Large intestine (tissue), 3 donors: ENCODE data around the gene L2HGDH. TPM values are rescaled to one million over a fixed set of nuclear protein-coding genes. Genes with fewer than 3 reads are reported as not detected.
A peak's percentile ranks its signal among the peaks of the same experiment; 100 is the strongest.
"Not testable (repeated sequence)": the region's sequence is repeated elsewhere in the genome, so short reads cannot be mapped to it uniquely, and the experiment has no call there.

Source experiments
- DNase-seq, 2 donors: peaks; one replicate each; pipeline versions ENCODE4 v3.0.0 to v3.0.0-alpha.2; 2013
- H3K27ac ChIP-seq: one replicate; pipeline ENCODE4 v1.5.1; 2013; ENCODE audit warnings: low read length
- H3K27me3 ChIP-seq: 2 replicates; pipeline ENCODE4 v1.6.1; 2013; ENCODE audit warnings: low read length; ENCODE audit not compliant: control insufficient read depth, insufficient read depth
- H3K36me3 ChIP-seq: 2 replicates; pipeline ENCODE4 v1.6.1; 2013; ENCODE audit warnings: low read length; ENCODE audit not compliant: control insufficient read depth, insufficient read depth
- H3K4me1 ChIP-seq: one replicate; pipeline ENCODE4 v1.6.1; 2013; ENCODE audit warnings: low read length; ENCODE audit not compliant: control insufficient read depth, insufficient read depth
- H3K4me3 ChIP-seq: one replicate; pipeline ENCODE4 v1.5.1; 2013; ENCODE audit warnings: low read length
- H3K9me3 ChIP-seq: one replicate; pipeline ENCODE4 v1.6.1; 2013; ENCODE audit warnings: mild to moderate bottlenecking, low read depth, low read length, moderate library complexity; ENCODE audit not compliant: control insufficient read depth
- WGBS: methylation state at CpG from one replicate; pipeline ENCODE4 v1.1.5; 2013; ENCODE audit warnings: low lambda C conversion rate; ENCODE audit not compliant: insufficient coverage; 5-methylcytosine and 5-hydroxymethylcytosine counted together
- polyA plus RNA-seq: library from polyadenylated mRNA; unstranded; fragments of 120-200 nt; gene quantifications from one replicate; pipeline ENCODE4 v1.2.1, GENCODE V29; 2013

Gene L2HGDH
- polyA plus RNA-seq, 1 donor: 8.6 TPM

- no peak for DNase-seq
- Histone ChIP-seq H3K36me3 (peaks cover 15% of the 10 kb centered on the region), H3K4me1 (no peaks in the 10 kb centered on the region), H3K27me3 (no peaks in the 10 kb centered on the region), H3K9me3 (no peaks in the 10 kb centered on the region), H3K27ac (no peak overlapping the region), H3K4me3 (no peak overlapping the region)
- 100% methylated on average over 1 of the region's 2 CpGs for WGBS
Observed at GRCh38 chr14:50319721-50320120, 7.7 kb upstream of the L2HGDH start.

DNA sequence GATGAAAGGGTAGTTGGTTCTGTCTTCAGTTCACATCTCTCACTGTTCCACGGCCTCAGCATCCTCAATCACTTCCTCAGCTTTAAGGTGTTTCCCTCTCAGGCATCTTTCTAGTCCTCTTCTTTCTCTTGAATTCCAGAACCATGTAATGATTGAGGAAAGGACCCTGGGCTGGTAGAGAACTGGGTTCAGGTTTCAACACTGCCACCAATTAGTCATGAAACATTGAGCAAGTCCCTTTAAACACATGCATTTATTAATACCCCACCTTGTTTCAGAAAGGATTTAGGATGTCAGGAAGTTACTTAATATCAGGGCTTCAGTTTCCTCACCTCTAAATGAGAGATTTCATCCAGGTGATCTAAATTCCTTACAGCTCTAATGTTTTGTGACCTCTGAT, 7.3 kb upstream of the L2HGDH start:
- Histone ChIP-seq H3K27ac (no peak overlapping the region), H3K9me3 (no peaks in the 10 kb centered on the region), H3K4me1 (no peaks in the 10 kb centered on the region), H3K4me3 (no peak overlapping the region), H3K36me3 (peaks cover 14% of the 10 kb centered on the region), H3K27me3 (no peaks in the 10 kb centered on the region)
- WGBS: no CpG with 5 or more reads among the region's 1 CpG
- DNase-seq: no peak

- Histone ChIP-seq H3K4me3 (no peak overlapping the region), H3K27ac (no peak overlapping the region), H3K4me1 (peaks cover 2% of the 10 kb centered on the region), H3K9me3 (no peaks in the 10 kb centered on the region), H3K27me3 (no peaks in the 10 kb centered on the region), H3K36me3 (peaks cover 8% of the 10 kb centered on the region)
- peak in 1 of 2 donors; percentile 24 for DNase-seq
- WGBS: 67% methylated on average over 3 of the region's 4 CpGs
Observed at GRCh38 chr14:50318031-50318626, 6.1 kb upstream of the L2HGDH start.

DNA sequence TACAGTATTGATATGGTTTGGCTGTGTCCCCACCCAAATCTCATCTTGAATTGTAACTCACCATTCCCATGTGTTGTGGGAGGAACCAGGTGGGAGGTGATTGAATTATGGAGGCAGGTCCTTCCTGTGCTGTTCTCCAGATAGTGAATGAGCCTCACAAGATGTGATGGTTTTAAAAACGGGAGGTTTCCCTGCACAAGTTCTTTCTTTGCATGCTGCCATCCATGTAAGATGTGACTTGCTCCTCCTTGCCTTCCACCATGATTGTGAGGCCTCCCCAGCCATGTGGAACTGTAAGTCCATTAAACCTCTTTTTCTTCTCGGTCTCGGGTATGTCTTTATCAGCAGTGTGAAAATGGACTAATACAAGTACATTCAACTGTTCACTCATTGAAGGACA, 2.1 kb upstream of the L2HGDH start:
- not testable (repeated sequence) for H3K27me3 ChIP-seq, H3K4me3 ChIP-seq, DNase-seq, H3K36me3 ChIP-seq, H3K4me1 ChIP-seq, H3K27ac ChIP-seq, H3K9me3 ChIP-seq
- WGBS: 100% methylated on average over 2 of the region's 3 CpGs

- WGBS: no CpG with 5 or more reads among the region's 18 CpGs
- no peaks in the 10 kb centered on the region for H3K9me3 ChIP-seq
- peak overlapping the region; percentile 94 for H3K27ac ChIP-seq
- no peaks in the 10 kb centered on the region for H3K27me3 ChIP-seq
- DNase-seq: no peak
- H3K36me3 ChIP-seq: peaks cover 3% of the 10 kb centered on the region
- H3K4me1 ChIP-seq: peaks cover 3% of the 10 kb centered on the region
- H3K4me3 ChIP-seq: peak overlapping the region; percentile 92
Observed at GRCh38 chr14:50312734-50313054, 665 bp upstream of the L2HGDH start.

GRCh38 chr14:50311337-50311971, 575 bp downstream of the L2HGDH start:
- WGBS: no CpG with 5 or more reads among the region's 18 CpGs
- peak overlapping the region; percentile 92 for H3K4me3 ChIP-seq
- peak overlapping the region; percentile 94 for H3K27ac ChIP-seq
- no peaks in the 10 kb centered on the region for H3K9me3 ChIP-seq
- peaks cover 3% of the 10 kb centered on the region for H3K4me1 ChIP-seq
- no peak for DNase-seq
- H3K36me3 ChIP-seq: peaks cover 3% of the 10 kb centered on the region
- H3K27me3 ChIP-seq: no peaks in the 10 kb centered on the region

DNA sequence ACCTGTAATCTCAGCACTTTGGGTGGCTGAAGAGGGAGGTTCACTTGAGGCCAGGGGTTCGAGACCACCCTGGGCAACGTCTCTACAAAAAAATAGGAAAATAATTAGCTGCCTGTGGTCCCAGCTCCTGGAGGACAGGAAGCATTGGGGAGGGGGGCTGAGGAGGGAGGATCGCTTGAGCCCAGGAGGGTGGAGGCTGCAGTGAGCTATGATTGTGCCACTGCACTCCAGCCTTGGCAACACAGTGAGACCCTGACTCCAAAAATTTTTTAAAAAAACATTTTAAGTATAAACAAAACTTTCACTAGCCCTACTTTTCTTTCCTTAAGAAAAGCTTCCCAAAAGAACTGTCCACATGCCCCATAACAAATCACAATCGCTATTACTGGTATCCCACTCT, 1.6 kb downstream of the L2HGDH start:
- no peak overlapping the region for H3K4me3 ChIP-seq
- H3K27ac ChIP-seq: no peak overlapping the region
- WGBS: 100% methylated on average over 1 of the region's 4 CpGs
- H3K4me1 ChIP-seq: peaks cover 3% of the 10 kb centered on the region
- H3K9me3 ChIP-seq: no peaks in the 10 kb centered on the region
- H3K27me3 ChIP-seq: no peaks in the 10 kb centered on the region
- H3K36me3 ChIP-seq: peaks cover 3% of the 10 kb centered on the region
- no peak for DNase-seq

- peaks cover 5% of the 10 kb centered on the region for H3K4me1 ChIP-seq
- no peak for DNase-seq
- 100% methylated on average over 1 of the region's 4 CpGs for WGBS
- no peak overlapping the region for H3K4me3 ChIP-seq
- H3K27me3 ChIP-seq: no peaks in the 10 kb centered on the region
- no peaks in the 10 kb centered on the region for H3K9me3 ChIP-seq
- H3K36me3 ChIP-seq: no peaks in the 10 kb centered on the region
- H3K27ac ChIP-seq: no peak overlapping the region
Observed at GRCh38 chr14:50308363-50308915, 3.6 kb downstream of the L2HGDH start.

GRCh38 chr14:50303744-50304471, 8.1 kb downstream of the L2HGDH start:
- H3K27me3 ChIP-seq: no peaks in the 10 kb centered on the region
- WGBS: 100% methylated on average over 2 of the region's 8 CpGs
- DNase-seq: peak; percentile 83 to 89
- H3K4me3 ChIP-seq: no peak overlapping the region
- H3K27ac ChIP-seq: peak overlapping the region; percentile 50
- no peaks in the 10 kb centered on the region for H3K36me3 ChIP-seq
- H3K4me1 ChIP-seq: peaks cover 2% of the 10 kb centered on the region
- H3K9me3 ChIP-seq: no peaks in the 10 kb centered on the region

DNA sequence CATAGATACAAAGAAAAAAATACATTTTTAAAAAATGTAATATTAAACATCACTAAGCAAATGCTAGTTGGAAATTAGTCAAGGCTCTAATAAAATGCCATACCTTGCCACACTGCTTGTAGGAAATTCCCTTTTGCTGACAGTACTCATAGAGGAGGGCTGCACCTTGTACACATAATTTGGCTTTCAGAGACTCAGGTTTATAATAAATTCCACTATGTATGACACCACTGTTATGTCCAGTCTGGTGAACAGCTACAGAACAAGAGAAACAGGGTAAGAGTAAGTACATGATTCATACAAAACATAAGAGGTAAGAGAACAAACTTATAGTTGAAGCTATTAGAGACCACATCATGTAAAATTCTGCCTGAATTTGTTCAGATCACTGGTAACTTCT, 10.1 kb downstream of the L2HGDH start:
- Histone ChIP-seq H3K27ac (no peak overlapping the region), H3K4me1 (peaks cover 2% of the 10 kb centered on the region), H3K4me3 (no peak overlapping the region), H3K36me3 (no peaks in the 10 kb centered on the region), H3K9me3 (no peaks in the 10 kb centered on the region), H3K27me3 (no peaks in the 10 kb centered on the region)
- no peak for DNase-seq
